Limb (tissue), 2 donors: ENCODE results near the gene SPN.
"Not testable (repeated sequence)": the region's sequence is repeated elsewhere in the genome, so short reads cannot be mapped to it uniquely, and the experiment has no call there.

Source experiments
- DNase-seq, 2 donors: peaks; one replicate each; pipeline ENCODE4 v3.0.0-alpha.2; 2016; ENCODE audit errors: extremely low spot score in 2 of 2

Gene SPN

GRCh38 chr16:29663016-29663806, at the start of gene SPN:
TSS of gene SPN (plus strand) at chr16:29663247. CDS start at chr16:29663729, 482 bp downstream.
- DNase-seq, result no peak

DNA sequence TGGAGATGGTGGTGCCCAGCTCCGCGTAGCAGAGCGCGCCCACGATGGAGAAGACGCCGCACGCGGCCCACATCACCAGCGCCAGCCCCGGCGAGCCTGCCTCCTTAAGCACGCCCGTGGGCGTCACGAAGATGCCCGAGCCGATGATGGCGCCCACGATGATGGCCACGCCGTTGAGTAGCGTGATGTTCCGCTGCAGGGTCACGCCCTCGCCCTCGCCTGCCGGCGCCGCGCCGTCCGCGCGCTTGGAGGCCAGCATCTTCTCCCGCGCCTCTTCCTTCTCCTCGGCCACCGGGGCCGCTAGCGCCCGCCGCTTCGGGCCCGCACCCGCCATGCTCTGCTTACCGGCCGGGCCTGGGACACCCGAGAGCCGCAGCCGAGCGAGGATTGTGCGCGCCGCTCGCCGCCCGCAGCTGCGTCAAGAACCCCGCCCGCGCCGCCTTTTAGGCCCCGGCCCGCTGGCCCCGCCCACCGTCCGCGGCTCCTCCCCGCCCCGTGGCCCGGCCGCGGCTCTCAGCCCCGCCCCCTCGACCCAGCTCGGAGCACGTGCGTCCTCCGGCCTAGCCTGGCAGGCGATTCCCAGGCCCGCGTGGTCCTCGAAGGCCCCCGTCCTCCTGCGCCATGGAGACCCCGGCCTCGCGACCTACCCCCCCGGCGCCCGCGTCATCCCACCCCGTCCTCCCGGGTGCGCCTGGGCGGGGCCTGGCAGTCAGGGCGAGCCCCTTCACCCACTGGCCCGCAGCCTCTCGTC, 49.6 kb upstream of the SPN start:
- peak; percentile 72 to 93 for DNase-seq

GRCh38 chr16:29614691-29615314, 48.2 kb upstream of the SPN start:
- peak in 1 of 2 donors; percentile 39 for DNase-seq

DNA sequence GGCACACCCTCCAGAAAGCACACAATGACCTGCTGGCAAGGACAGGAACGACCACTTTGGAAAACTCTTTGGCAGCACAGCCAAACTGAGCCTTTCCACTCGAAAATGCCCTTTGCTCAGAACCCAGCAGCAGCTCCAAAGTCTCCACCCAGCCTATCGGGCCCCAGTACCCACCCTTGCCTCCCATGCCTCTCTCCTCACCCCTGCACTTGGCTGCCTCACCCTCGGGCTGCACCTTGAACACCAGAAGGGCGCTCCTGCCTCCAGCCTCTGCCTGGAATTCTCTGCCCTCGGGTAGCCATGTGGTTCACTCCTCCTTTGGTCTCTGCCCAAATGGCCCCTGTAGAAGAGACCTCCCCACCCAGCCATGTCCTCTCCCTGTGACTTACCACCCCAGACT, 46.9 kb upstream of the SPN start:
- DNase-seq, result not testable (repeated sequence)

DNA sequence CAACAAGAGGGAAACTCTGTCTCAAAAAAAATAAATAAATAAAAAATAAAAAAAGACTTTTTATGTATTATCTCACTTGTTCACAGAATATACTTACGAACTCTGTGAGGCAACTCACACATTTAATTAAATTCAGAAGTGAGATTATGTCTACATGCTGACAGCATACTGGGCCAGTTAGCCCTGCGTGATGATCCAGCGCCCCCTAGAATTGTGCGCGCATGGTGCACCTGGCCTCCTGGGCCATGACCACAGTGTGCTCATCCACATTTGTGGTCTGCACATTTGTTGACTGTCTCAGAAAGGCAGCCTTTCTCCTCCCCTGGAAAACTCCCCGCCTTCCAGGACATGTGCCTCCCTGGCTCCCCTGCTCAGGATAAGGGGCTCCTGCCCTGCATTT, 42.5 kb upstream of the SPN start:
- not testable (repeated sequence) for DNase-seq

- not testable (repeated sequence) for DNase-seq
Observed at GRCh38 chr16:29622738-29623137, 40.3 kb upstream of the SPN start.

- not testable (repeated sequence) for DNase-seq
Observed at GRCh38 chr16:29623253-29623652, 39.8 kb upstream of the SPN start.

DNA sequence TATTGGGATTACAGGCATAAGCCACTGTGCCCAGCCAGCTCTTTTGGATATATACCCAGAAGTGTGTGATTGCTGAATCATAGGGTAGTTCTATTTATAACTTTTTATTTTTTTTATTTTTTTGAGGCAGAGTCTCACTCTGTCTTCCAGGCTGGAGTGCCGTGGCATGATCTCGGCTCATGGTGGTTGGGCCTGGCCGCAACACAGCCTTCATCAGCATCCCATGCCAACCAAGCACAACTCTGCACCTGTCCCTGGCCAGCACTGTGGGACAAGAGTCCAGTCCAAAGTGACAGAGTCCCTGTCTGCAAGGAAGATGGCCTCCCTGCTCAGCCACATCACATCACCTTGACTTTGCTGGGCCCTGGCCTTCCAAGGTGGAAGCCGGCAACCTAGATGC, 37.9 kb upstream of the SPN start:
- not testable (repeated sequence) for DNase-seq

GRCh38 chr16:29626778-29627331, 36.2 kb upstream of the SPN start:
- not testable (repeated sequence) for DNase-seq

- DNase-seq, result not testable (repeated sequence)
Observed at GRCh38 chr16:29627661-29628075, 35.4 kb upstream of the SPN start.

DNA sequence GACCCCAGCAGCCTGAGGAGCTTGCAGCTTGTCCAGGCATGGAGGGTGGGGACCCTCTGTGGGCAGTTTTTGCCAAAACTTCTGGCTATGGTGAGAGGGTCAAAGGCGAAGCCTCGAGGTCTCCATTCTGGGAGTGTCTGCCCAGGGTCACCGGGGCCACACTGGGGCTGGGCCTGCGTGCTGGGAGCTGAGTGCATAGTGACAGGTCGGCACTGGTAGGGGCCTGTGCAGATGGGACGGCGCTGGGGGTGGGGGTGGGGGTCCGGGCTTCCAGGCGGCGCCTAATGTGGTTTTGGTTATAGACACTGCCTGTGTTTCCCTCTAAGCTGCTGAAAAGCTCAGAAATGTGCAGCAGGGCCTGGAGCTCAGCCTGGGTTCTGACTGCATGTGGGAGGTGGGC, 34.3 kb upstream of the SPN start:
- not testable (repeated sequence) for DNase-seq

GRCh38 chr16:29629318-29629717, 33.7 kb upstream of the SPN start:
- DNase-seq, result not testable (repeated sequence)

GRCh38 chr16:29631658-29632057, 31.4 kb upstream of the SPN start:
- not testable (repeated sequence) for DNase-seq

DNA sequence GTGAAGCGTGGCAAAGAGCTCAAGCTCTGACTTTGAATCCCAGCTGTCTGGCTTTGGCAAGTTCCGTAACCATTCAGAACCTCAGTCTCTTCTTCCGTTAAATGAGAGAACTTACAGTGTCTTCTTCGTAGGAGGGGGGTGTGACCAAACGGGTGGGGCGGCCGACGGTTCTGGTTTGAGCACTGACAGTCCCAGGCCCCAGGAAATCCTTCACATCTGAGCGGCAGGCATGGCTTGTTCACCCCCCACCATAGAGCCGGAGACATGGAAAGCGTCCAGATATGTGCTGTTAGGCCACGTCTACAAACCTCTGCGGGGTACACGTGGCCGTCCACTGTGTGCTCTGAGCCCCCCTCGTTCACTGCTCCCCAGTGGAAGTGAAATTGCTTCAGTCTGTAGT, 27.1 kb upstream of the SPN start:
- DNase-seq, result not testable (repeated sequence)

DNA sequence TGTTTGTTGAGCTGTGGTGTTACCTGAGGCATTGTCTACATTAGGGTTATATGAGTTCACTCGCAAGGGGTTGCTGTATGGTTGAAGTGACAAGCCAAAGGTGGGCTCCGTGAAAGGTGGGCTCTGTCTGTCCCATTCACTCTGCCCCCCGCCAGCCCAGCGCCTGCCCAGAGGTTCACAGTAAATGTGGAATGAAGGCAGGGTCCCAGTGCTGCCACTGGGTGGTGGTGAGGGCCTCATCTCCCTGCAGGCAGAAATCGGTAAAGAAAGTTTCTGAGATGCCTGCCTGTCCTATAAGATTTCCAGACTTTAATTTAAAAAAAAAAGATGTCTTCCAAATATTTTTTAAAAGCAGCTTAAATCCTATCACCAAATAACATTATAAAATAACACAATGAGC, 26.7 kb upstream of the SPN start:
- not testable (repeated sequence) for DNase-seq

- DNase-seq, result not testable (repeated sequence)
Observed at GRCh38 chr16:29638751-29639150, 24.3 kb upstream of the SPN start.

DNA sequence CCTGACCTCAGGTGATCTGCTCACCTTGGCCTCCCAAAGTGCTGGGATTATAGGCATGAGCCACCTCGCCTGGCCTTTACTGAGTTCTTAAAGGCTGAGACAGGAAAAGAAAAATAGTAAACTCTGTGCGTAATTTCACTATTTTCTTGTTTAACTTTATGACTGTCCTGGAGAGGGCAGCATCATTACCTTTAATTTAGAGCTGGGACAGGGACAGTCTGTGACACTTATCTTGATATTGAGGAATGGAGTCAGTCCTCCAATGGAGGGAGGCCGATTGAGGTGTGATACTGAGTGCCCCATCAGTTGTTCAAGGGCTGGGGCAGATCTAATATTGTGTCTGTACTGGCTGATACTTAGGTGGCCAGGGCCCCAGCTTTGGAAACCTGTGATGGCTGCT, 21.5 kb upstream of the SPN start:
- no peak for DNase-seq

DNA sequence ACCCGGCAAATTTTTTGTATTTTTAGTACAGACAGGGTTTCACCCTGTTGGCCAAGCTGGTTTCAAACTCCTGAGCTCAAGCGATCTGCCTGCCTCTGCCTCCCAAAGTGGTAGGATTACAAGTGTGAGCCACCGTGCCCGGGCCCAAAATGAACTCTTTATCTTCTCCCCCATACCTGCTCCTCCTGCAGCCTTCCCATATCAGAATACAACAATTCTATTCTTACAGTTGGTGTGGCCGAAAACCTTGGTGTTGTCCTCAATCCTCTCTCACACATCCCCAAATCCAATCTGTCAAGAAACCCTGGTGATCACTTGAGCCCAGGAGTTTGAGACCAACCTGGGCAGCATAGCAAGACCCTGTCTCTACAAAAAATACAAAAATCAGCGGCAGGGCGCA, 19.5 kb upstream of the SPN start:
- no peak for DNase-seq

GRCh38 chr16:29644338-29644857, 18.6 kb upstream of the SPN start:
- no peak for DNase-seq

- no peak for DNase-seq
Observed at GRCh38 chr16:29644973-29645693, 17.9 kb upstream of the SPN start.

- no peak for DNase-seq
Observed at GRCh38 chr16:29645694-29646187, 17.3 kb upstream of the SPN start.
